NCI-H1105 treated with DMSO at 0.1 percent for 48 hours (cell line): ENCODE measurements around the gene CLSTN2.

Experiments used
- DNase-seq: peaks from one replicate; lab custom pipeline; 2025; lab: John Stamatoyannopoulos, UW

CLSTN2 gene

GRCh38 chr3:140148824-140149390 lies 213.9 kb downstream of the CLSTN2 start:
- no peak for DNase-seq

- DNase-seq = no peak
Observed at GRCh38 chr3:140151321-140151720, 216.3 kb downstream of the CLSTN2 start.

- peak; percentile 48 for DNase-seq
Observed at GRCh38 chr3:140152851-140153639, 218.1 kb downstream of the CLSTN2 start.

GRCh38 chr3:140153736-140154135 lies 218.8 kb downstream of the CLSTN2 start:
- no peak for DNase-seq

GRCh38 chr3:140157161-140157560 lies 222.2 kb downstream of the CLSTN2 start:
- no peak for DNase-seq

- DNase-seq = no peak
Observed at GRCh38 chr3:140159646-140160045, 224.7 kb downstream of the CLSTN2 start.

- no peak for DNase-seq
Observed at GRCh38 chr3:140160553-140160952, 225.6 kb downstream of the CLSTN2 start.

GRCh38 chr3:140162551-140162950 lies 227.6 kb downstream of the CLSTN2 start:
- DNase-seq = no peak

- DNase-seq = no peak
Observed at GRCh38 chr3:140163159-140163763, 228.3 kb downstream of the CLSTN2 start.

GRCh38 chr3:140164156-140164555 lies 229.2 kb downstream of the CLSTN2 start:
- DNase-seq = no peak

GRCh38 chr3:140164922-140165590 lies 230.1 kb downstream of the CLSTN2 start:
- no peak for DNase-seq

GRCh38 chr3:140165781-140166180 lies 230.8 kb downstream of the CLSTN2 start:
- no peak for DNase-seq

GRCh38 chr3:140166861-140167599 lies 232.0 kb downstream of the CLSTN2 start:
- no peak for DNase-seq

- no peak for DNase-seq
Observed at GRCh38 chr3:140167600-140168281, 232.8 kb downstream of the CLSTN2 start.

GRCh38 chr3:140170612-140171011 lies 235.6 kb downstream of the CLSTN2 start:
- no peak for DNase-seq

- DNase-seq = no peak
Observed at GRCh38 chr3:140176526-140176925, 241.5 kb downstream of the CLSTN2 start.

- DNase-seq = no peak
Observed at GRCh38 chr3:140177943-140178342, 243.0 kb downstream of the CLSTN2 start.

- DNase-seq = no peak
Observed at GRCh38 chr3:140178482-140178881, 243.5 kb downstream of the CLSTN2 start.

- peak; percentile 98 for DNase-seq
Observed at GRCh38 chr3:140180603-140181002, 245.6 kb downstream of the CLSTN2 start.

GRCh38 chr3:140185375-140185774 lies 250.4 kb downstream of the CLSTN2 start:
- DNase-seq = no peak

GRCh38 chr3:140186421-140186920 lies 251.5 kb downstream of the CLSTN2 start:
- peak; percentile 99 for DNase-seq
